SK-N-SH treated with all-trans-retinoic acid at 6 μM for 48 hours (cell line): ENCODE data around the gene HOXC9.

Experiments used
- ATAC-seq: fragments of 200-7000 bp; cut with Tn5 transposase; 3 replicates; pipeline ENCODE4 v1.9.1; 2020; ENCODE audit warnings: mild to moderate bottlenecking, moderate library complexity
- ARNTL ChIP-seq: fragments of 450-650 bp; formaldehyde crosslinking; IDR thresholded peaks from 2 replicates; pipeline ENCODE4 v1.5.0; 2020; ENCODE audit warnings: low read depth, mild to moderate bottlenecking, moderate library complexity, borderline replicate concordance
- CSDC2 ChIP-seq: fragments of 250-450 bp; sonication (Bioruptor Pico); IDR thresholded peaks from 2 replicates; pipeline ENCODE4 v1.5.0; 2020; ENCODE audit warnings: mild to moderate bottlenecking, moderate library complexity
- ESRRG ChIP-seq: fragments of 250-450 bp; sonication (Bioruptor Pico); IDR thresholded peaks from 2 replicates; pipeline ENCODE4 v1.6.1; 2021; ENCODE audit warnings: mild to moderate bottlenecking
- ISL1 ChIP-seq: fragments of 250-450 bp; sonication (Bioruptor Pico); IDR thresholded peaks from 2 replicates; pipeline ENCODE4 v2.1.2; 2022; ENCODE audit warnings: mild to moderate bottlenecking, moderate library complexity
- OSR1 ChIP-seq: fragments of 250-450 bp; sonication (Bioruptor Pico); IDR thresholded peaks from 2 replicates; pipeline ENCODE4 v1.8.0; 2022; ENCODE audit warnings: moderate library complexity, mild to moderate bottlenecking, inconsistent platforms
- PPARA ChIP-seq: fragments of 250-450 bp; sonication (Bioruptor Pico); IDR thresholded peaks from 2 replicates; pipeline ENCODE4 v1.5.0; 2020; ENCODE audit warnings: mild to moderate bottlenecking, borderline replicate concordance
- RARB ChIP-seq: fragments of 250-450 bp; sonication (Bioruptor Pico); IDR thresholded peaks from 2 replicates; pipeline ENCODE4 v1.8.0; 2021; ENCODE audit warnings: mild to moderate bottlenecking, moderate library complexity
- SNAI2 ChIP-seq: fragments of 250-450 bp; sonication (Bioruptor Pico); IDR thresholded peaks from 2 replicates; pipeline ENCODE4 v1.5.0; 2020; ENCODE audit warnings: mild to moderate bottlenecking, moderate library complexity
- TOX ChIP-seq: fragments of 250-450 bp; sonication (Bioruptor Pico); IDR thresholded peaks from 2 replicates; pipeline ENCODE4 v1.8.0; 2021; ENCODE audit warnings: mild to moderate bottlenecking, moderate library complexity, borderline replicate concordance
- ZFP30 ChIP-seq: fragments of 450-650 bp; formaldehyde crosslinking; IDR thresholded peaks from 2 replicates; pipeline ENCODE4 v1.5.0; 2022; ENCODE audit warnings: mild to moderate bottlenecking, moderate library complexity
- ZNF70 ChIP-seq: fragments of 450-650 bp; formaldehyde crosslinking; IDR thresholded peaks from 2 replicates; pipeline ENCODE4 v1.5.0; 2020; ENCODE audit warnings: mild to moderate bottlenecking, moderate library complexity
- ZNF8 ChIP-seq: fragments of 450-650 bp; formaldehyde crosslinking; IDR thresholded peaks from 2 replicates; pipeline ENCODE4 v1.5.0; 2020; ENCODE audit warnings: mild to moderate bottlenecking, moderate library complexity
- TF ChIP-seq, protein P1 (sequence below): fragments of 250-450 bp; sonication (Bioruptor Pico); IDR thresholded peaks from 2 replicates; pipeline ENCODE4 v1.5.1; 2020; ENCODE audit warnings: low read depth, mild to moderate bottlenecking, moderate library complexity
- TF ChIP-seq, protein P2 (sequence below): fragments of 250-450 bp; sonication (Bioruptor Pico); IDR thresholded peaks from 2 replicates; pipeline ENCODE4 v1.5.1; 2021; ENCODE audit warnings: mild to moderate bottlenecking, moderate library complexity
- TF ChIP-seq, protein P3 (sequence below): fragments of 250-450 bp; sonication (Bioruptor Pico); IDR thresholded peaks from 2 replicates; pipeline ENCODE4 v1.5.0; 2020; ENCODE audit warnings: mild to moderate bottlenecking, moderate library complexity
- TF ChIP-seq, protein P4 (sequence below): fragments of 250-450 bp; sonication (Bioruptor Pico); IDR thresholded peaks from 2 replicates; pipeline ENCODE4 v1.8.0; 2020; ENCODE audit warnings: mild to moderate bottlenecking, moderate library complexity, borderline replicate concordance

The HOXC9 gene

DNA sequence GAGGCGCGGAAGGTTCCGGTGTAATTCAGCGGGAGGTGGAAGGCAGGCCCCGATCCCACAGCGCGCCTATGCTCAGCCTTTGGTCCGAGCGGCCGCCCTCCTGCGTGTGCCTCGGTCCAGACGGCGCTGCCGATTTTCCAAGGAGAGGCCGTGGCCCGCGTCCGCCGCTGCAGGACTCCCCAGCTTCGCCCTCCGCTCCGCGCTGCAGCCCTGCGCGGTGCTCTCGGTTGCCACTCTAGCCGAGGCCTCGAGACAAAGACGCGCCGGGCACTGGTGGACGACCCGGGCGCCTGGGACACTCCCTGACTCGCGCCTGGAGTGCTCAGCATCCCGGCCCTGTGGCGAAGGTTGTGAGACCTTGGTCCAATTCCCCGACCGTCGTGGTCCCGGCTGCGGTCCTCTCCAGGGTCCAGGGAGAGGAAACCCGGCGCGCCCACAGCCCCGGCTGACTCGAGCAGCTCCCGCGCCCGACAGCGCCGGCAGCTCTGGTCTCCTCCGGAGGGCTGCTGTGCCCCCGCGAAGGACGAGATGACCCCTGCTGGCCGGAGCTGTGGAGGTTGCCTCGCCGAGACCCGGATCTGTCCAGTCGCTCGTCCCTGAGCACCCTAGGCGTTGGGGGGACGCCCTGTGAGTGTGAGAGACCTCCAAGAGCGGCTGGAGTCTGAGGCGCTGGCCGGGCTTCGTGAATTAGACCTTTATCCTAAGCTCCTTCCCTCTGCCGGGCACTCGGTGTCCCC, 38.8 kb upstream of the HOXC9 start (continued):
- TF ChIP-seq, protein P1, sequence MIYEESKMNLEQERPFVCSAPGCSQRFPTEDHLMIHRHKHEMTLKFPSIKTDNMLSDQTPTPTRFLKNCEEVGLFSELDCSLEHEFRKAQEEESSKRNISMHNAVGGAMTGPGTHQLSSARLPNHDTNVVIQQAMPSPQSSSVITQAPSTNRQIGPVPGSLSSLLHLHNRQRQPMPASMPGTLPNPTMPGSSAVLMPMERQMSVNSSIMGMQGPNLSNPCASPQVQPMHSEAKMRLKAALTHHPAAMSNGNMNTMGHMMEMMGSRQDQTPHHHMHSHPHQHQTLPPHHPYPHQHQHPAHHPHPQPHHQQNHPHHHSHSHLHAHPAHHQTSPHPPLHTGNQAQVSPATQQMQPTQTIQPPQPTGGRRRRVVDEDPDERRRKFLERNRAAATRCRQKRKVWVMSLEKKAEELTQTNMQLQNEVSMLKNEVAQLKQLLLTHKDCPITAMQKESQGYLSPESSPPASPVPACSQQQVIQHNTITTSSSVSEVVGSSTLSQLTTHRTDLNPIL (CRISPR knock-in tag), result no peak
- TF ChIP-seq, protein P2, sequence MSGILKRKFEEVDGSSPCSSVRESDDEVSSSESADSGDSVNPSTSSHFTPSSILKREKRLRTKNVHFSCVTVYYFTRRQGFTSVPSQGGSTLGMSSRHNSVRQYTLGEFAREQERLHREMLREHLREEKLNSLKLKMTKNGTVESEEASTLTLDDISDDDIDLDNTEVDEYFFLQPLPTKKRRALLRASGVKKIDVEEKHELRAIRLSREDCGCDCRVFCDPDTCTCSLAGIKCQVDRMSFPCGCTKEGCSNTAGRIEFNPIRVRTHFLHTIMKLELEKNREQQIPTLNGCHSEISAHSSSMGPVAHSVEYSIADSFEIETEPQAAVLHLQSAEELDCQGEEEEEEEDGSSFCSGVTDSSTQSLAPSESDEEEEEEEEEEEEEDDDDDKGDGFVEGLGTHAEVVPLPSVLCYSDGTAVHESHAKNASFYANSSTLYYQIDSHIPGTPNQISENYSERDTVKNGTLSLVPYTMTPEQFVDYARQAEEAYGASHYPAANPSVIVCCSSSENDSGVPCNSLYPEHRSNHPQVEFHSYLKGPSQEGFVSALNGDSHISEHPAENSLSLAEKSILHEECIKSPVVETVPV (CRISPR knock-in tag), result no peak

DNA sequence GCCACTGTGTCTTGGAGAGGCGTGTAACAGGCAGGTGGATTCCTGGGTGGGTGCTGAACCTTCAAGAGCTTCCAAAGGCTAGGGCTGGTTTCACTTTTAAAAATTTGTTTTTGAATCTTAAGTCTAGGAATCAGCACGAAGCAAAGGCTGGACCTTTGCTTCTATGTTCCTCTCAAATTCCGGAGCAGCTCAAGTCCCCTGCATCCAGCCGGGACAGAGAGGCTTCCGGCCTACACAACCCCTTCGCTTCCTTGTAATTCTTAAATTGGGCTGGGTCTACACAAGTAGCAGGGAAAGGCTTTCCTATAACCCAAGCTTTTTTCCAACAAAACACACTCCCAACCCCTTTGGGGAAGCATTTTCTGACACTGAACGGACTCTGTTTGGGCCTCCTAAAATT, 37.0 kb upstream of the HOXC9 start:
- no peak for ATAC-seq
- TF ChIP-seq RARB (CRISPR knock-in tag), result no peak

DNA sequence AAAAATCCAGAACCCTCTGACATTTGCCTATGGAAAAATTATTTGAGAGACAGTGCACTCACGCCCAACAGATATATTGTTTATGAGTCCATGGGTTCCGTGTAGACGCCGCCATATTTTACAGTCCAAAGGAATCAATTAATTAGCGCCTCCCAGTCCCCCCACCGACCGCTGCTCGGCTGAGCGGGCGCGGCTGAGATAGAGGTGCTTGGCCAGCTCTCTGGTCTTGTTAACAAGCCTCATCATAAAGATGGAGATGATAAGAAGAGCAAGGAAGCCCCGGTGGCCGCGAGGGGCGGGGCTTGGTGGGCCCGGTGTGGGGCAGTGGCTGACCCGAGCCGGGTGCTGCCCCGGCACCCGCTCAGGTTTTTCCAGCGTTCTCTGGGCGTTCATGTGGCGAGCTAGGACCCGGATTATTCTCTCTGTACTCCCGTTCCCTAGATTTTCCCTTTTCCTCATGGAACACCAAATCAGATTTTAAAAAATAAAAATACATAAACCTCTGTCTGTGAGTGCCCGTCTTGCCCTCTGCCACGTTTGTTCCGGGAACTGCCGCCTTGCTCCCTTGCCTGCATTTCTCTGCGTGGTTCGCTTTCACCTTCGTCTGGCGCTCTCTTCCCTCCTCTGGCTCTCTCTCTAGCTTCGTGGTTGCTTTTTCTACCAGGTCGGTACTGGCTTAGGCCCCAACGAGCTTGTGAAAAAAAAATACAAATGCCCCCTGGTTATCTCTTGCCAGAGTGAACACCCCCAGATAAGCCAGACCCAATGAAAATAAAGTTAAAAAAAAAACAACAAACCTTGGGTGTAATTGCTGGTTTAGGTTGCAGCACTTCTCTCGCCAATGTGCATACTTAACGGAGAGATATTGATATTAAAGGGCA, 36.3 kb upstream of the HOXC9 start:
- no peak for ATAC-seq
- TF ChIP-seq ISL1 (CRISPR knock-in tag) (no peak), CSDC2 (CRISPR knock-in tag) (no peak), RARB (CRISPR knock-in tag) (no peak), ESRRG (CRISPR knock-in tag) (no peak)
- TF ChIP-seq, all 23 proteins: peak for 0

DNA sequence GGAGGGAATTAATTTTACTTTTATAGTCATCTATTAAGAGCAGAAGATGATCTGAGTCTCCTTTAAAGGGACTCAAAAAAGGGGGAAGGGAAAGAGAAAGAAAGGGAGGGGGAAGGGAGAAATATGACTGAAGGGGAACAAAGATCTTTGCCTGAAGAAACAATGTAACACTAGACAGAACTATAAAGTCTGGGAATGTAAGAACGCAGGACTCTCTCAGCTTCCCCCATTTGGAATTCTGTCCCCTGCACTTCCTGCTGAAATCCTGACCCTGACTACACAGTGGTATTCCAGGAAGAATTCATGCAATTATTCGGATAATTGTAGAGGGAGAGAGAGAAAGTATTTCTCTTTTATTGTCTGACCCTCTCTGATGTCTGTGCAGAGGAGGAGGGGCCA, 35.6 kb upstream of the HOXC9 start:
- ATAC-seq, result no peak
- TF ChIP-seq ISL1 (CRISPR knock-in tag), result no peak
- no peak for TF ChIP-seq ZNF8 (CRISPR knock-in tag)
- TF ChIP-seq, protein P2 (CRISPR knock-in tag), result no peak
- TF ChIP-seq RARB (CRISPR knock-in tag), result no peak
- TF ChIP-seq OSR1 (CRISPR knock-in tag), result no peak
- no peak for TF ChIP-seq ZFP30 (CRISPR knock-in tag)

DNA sequence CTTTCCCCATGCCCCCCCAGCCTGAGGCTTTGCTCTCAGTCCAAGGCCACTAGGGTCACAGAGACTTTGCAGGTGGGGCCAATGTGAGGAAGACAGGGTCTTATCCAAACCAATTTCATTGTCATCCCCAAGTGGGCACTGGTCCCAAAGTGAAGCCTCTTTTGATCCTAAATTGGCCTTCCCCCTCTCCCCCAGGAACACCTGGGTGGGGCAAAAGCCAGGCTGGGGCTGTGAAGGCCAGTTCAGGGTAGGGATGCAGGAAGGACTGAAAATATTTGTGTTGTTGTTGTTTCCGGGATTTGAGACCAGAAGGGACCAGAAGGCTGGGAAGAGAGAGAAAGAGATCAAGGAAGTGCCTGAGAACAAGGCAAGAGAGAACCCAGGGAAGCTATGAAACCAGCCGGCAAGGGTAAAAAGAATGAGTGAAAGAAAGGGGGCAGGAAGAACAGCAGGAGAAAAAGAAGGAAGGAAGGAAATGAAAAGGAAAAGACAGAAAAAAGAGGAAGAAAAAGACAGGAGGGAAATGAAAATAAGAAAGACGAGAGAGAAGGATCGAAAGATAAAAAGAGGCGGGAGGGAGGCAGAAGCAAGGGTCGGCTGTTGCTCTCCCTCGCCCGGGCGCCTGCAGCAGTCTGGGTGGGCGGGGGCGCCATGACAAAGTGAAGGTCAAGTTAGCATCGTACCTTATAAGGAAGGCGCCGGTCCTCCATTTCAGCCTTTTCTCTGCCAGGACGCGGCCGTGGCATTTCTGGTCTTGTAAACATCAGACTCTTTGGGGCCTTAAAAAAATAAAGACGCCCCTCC, 34.5 kb upstream of the HOXC9 start:
- TF ChIP-seq ZNF8 (CRISPR knock-in tag) (no peak), ISL1 (CRISPR knock-in tag) (no peak), ESRRG (CRISPR knock-in tag) (no peak), CSDC2 (CRISPR knock-in tag) (no peak), ARNTL (CRISPR knock-in tag) (no peak), OSR1 (CRISPR knock-in tag) (no peak)
- TF ChIP-seq, protein P3, sequence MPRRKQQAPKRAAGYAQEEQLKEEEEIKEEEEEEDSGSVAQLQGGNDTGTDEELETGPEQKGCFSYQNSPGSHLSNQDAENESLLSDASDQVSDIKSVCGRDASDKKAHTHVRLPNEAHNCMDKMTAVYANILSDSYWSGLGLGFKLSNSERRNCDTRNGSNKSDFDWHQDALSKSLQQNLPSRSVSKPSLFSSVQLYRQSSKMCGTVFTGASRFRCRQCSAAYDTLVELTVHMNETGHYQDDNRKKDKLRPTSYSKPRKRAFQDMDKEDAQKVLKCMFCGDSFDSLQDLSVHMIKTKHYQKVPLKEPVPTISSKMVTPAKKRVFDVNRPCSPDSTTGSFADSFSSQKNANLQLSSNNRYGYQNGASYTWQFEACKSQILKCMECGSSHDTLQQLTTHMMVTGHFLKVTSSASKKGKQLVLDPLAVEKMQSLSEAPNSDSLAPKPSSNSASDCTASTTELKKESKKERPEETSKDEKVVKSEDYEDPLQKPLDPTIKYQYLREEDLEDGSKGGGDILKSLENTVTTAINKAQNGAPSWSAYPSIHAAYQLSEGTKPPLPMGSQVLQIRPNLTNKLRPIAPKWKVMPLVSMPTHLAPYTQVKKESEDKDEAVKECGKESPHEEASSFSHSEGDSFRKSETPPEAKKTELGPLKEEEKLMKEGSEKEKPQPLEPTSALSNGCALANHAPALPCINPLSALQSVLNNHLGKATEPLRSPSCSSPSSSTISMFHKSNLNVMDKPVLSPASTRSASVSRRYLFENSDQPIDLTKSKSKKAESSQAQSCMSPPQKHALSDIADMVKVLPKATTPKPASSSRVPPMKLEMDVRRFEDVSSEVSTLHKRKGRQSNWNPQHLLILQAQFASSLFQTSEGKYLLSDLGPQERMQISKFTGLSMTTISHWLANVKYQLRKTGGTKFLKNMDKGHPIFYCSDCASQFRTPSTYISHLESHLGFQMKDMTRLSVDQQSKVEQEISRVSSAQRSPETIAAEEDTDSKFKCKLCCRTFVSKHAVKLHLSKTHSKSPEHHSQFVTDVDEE, result no peak
- ATAC-seq, result no peak

DNA sequence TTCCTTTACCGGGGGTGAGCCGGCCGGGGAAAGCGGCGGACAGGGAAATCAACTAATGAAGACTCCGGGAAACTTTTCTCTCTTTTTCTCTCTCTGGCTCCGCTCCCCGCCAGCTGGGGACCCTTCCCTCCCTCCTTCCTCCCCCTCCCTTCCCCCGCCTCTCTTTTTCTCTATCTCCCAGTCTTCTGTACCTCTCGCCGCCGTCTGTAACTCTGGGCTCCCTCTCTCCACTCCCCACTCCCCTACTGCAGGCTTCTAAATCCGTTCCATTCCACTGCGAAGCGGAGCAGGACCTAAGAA, 33.9 kb upstream of the HOXC9 start:
- no peak for ATAC-seq
- TF ChIP-seq PPARA (CRISPR knock-in tag) (no peak), ZNF70 (CRISPR knock-in tag) (no peak), TOX (no peak), ZNF8 (CRISPR knock-in tag) (no peak), OSR1 (CRISPR knock-in tag) (no peak), SNAI2 (CRISPR knock-in tag) (no peak), ESRRG (CRISPR knock-in tag) (no peak)
- TF ChIP-seq, protein P2 (CRISPR knock-in tag), result no peak
- TF ChIP-seq, protein P4, sequence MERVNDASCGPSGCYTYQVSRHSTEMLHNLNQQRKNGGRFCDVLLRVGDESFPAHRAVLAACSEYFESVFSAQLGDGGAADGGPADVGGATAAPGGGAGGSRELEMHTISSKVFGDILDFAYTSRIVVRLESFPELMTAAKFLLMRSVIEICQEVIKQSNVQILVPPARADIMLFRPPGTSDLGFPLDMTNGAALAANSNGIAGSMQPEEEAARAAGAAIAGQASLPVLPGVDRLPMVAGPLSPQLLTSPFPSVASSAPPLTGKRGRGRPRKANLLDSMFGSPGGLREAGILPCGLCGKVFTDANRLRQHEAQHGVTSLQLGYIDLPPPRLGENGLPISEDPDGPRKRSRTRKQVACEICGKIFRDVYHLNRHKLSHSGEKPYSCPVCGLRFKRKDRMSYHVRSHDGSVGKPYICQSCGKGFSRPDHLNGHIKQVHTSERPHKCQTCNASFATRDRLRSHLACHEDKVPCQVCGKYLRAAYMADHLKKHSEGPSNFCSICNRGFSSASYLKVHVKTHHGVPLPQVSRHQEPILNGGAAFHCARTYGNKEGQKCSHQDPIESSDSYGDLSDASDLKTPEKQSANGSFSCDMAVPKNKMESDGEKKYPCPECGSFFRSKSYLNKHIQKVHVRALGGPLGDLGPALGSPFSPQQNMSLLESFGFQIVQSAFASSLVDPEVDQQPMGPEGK (CRISPR knock-in tag), result no peak
- TF ChIP-seq, protein P1 (CRISPR knock-in tag), result no peak
